ENCODE data around the gene ZNF804A.
A peak's percentile ranks its signal among the peaks of the same experiment; 100 is the strongest.

Gene ZNF804A

DNA sequence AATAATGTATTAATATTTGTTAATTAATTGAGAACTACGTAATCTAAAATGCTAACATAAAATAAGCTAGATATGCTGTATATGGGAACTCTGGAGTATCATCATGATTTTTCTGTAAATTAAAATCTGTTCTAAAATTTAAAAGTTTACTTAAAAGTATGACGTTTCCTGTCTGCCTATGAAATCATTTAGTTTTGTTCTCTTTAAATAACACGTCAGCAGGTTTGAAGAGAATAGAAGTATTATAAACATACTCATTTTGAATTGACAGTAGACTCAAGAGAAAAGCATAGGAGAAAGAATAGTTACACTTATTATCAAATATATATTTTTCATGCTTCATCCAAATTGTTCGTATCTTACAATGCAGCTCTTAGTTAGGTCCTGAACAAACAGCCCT lies 19.1 kb upstream of the ZNF804A start:
- TF ChIP-seq, protein P1, sequence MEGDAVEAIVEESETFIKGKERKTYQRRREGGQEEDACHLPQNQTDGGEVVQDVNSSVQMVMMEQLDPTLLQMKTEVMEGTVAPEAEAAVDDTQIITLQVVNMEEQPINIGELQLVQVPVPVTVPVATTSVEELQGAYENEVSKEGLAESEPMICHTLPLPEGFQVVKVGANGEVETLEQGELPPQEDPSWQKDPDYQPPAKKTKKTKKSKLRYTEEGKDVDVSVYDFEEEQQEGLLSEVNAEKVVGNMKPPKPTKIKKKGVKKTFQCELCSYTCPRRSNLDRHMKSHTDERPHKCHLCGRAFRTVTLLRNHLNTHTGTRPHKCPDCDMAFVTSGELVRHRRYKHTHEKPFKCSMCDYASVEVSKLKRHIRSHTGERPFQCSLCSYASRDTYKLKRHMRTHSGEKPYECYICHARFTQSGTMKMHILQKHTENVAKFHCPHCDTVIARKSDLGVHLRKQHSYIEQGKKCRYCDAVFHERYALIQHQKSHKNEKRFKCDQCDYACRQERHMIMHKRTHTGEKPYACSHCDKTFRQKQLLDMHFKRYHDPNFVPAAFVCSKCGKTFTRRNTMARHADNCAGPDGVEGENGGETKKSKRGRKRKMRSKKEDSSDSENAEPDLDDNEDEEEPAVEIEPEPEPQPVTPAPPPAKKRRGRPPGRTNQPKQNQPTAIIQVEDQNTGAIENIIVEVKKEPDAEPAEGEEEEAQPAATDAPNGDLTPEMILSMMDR (IDR thresholded peaks at IDR 0.05; ENCODE audit: low read length, missing control alignments), result no peak
- DNase-seq (ENCODE audit: low read depth), result no peak
- no peak overlapping the region for H3K4me3 ChIP-seq (replicated peaks; ENCODE audit: low read depth, low read length)

DNA sequence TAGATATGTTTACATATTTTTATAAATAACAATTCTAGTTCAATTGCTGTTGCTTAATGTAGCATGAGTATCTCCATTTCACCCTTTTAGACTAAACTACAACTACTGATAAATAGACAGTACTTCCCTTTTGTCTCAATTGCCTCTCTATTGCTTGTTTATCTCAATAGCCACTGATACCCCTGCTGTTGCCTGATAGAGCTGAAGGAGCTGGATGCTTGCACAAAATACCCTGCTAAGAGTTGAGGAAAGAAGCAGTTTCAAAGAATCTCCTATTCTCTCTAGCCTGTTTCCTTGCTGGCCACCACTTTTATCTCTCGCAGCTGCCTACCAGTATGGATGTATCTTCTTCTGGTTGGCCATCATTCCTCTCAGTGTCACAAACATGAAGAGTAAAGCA lies 16.9 kb upstream of the ZNF804A start:
- no peak for DNase-seq (ENCODE audit: low read depth)
- H3K4me3 ChIP-seq (replicated peaks; ENCODE audit: low read depth, low read length), result no peak overlapping the region
- TF ChIP-seq, protein P1 (IDR thresholded peaks at IDR 0.05; ENCODE audit: low read length, missing control alignments), result no peak

DNA sequence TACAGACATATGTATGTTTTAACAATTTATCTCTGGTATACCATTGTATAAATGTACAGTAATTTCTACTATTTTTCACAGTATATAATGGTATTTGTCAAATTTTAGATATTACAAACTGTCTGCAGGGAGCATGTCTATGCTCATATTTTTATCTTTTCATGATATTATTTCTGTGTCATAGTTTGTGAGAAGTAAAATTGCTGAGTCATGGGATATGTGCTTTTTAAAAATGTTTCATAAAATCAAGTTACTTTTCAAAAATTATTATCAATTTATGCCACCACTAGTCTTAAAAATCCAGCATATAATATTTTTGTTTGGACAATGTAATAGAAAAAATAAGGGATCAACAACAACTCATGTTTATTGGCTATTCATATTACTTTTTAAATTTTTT lies 9.1 kb upstream of the ZNF804A start:
- TF ChIP-seq, protein P1 (IDR thresholded peaks at IDR 0.05; ENCODE audit: low read length, missing control alignments), result no peak
- no peak for DNase-seq (ENCODE audit: low read depth)

DNA sequence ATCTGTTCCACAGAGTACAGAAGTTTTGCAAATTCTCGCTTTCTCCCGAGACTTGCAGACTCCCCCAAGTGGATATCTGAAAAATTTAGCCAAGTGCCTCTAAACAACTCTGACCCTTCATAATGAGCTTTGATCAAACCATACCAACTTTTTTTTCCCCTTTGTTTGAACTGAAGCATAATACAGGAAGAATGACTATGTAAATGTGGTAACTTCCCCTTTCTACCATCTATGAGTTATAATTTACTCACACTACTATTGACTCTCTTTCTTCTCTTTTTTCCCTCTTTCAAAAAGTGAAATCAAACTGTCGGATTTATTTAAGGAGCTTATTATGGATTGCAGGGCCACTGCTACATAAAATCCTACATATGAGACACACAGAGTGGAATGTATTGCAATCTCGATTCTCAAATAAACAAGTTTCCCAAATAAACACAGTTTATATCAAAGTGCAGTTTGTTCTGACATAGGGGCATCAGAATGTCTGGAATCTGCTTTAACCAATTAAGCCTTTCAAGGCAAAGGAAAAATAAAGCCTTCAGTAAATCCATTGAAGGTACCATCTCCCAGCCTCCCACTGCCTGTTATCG lies 1.4 kb upstream of the ZNF804A start:
- TF ChIP-seq, protein P1 (IDR thresholded peaks at IDR 0.05; ENCODE audit: low read length, missing control alignments), result peak; percentile 13
- peak; percentile 51 for DNase-seq (ENCODE audit: low read depth)
- peak overlapping the region; percentile 63 for H3K4me3 ChIP-seq (replicated peaks; ENCODE audit: low read depth, low read length)

More for the DNA sequence above, 9.1 kb upstream of the ZNF804A start:
- H3K4me3 ChIP-seq (replicated peaks; ENCODE audit: low read depth, low read length), result no peak overlapping the region

DNA sequence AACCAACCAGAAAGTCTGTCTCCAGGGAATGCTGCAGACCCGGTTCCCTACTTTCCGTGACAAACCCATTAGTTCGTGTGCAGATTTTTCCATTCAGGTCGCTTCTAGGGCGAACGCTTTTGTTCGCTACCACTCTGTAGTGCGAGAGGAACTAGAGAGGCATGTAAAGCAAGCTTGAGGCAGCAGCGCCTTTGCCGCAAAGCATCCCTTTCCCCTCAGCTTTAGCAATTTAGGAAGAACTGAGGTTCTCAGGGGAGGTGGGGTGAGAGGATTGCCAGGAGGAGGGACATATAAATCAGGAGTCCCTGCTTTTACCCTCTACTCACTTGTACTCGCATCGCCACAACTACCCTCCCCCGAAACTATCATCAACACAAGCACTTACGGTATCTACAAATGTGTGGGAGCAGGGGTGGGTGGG lies 748 bp upstream of the ZNF804A start:
- TF ChIP-seq, protein P1 (IDR thresholded peaks at IDR 0.05; ENCODE audit: low read length, missing control alignments), result no peak

DNA sequence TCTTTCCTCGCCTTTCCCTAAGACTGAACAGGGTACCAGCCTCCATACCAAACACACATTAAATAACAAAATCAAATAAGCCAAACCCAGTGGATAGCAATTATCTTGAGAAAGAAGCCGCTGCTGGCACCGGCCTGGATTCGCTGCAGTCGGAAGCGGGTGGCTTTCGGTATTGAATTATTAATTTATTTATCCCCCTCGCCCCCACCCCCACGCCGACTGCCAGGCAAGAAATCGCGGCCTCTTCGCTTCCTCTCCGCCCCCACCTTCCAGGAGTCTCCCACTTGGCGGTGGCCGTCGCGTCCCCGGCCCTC lies 370 bp upstream of the ZNF804A start:
- H3K4me3 ChIP-seq (replicated peaks; ENCODE audit: low read depth, low read length), result peak overlapping the region; percentile 63
- no peak for DNase-seq (ENCODE audit: low read depth)
- TF ChIP-seq, protein P1 (IDR thresholded peaks at IDR 0.05; ENCODE audit: low read length, missing control alignments), result no peak

More for the DNA sequence above, 748 bp upstream of the ZNF804A start:
- DNase-seq (ENCODE audit: low read depth), result peak; percentile 61
- peak overlapping the region; percentile 63 for H3K4me3 ChIP-seq (replicated peaks; ENCODE audit: low read depth, low read length)

All from fibroblast of pulmonary artery (primary cell).